Measurements from ENCODE around the gene ZNG1A. TPM values are rescaled to one million over a fixed set of nuclear protein-coding genes. Genes with fewer than 3 reads are reported as not detected.

The ZNG1A gene
- total and polyA plus RNA-seq, 2 experiments from 2014 or later = 70.3 to 180 TPM

GRCh38 chr9:224582-225520 is 46.0 kb upstream of the ZNG1A start:
- no peaks in the 10 kb centered on the region for H4K20me1 ChIP-seq (replicated peaks; ENCODE audit: insufficient read depth)
- H3K9me3 Mint-ChIP-seq = peaks cover 2% of the 10 kb centered on the region; the same call in 1 of the 3 replicates
- DNase-seq (ENCODE audit: low spot score) (no peak), ATAC-seq (no peak; the same call in 2 of the 3 replicates)
- H3K4me2 ChIP-seq = no peak overlapping the region
- no peaks in the 10 kb centered on the region for H3K36me3 Mint-ChIP-seq (ENCODE audit: low read depth)
- H3K4me1 ChIP-seq (ENCODE audit: insufficient read depth) = no peaks in the 10 kb centered on the region
- H3K27me3 ChIP-seq (ENCODE audit: insufficient read depth) = no peaks in the 10 kb centered on the region
- no peak overlapping the region for H3K27ac Mint-ChIP-seq
- no peaks in the 10 kb centered on the region for H3K36me3 ChIP-seq (ENCODE audit: insufficient read depth)
- no peaks in the 10 kb centered on the region for H3K79me2 ChIP-seq (replicated peaks; ENCODE audit: insufficient read depth)
- TF ChIP-seq NANOG (IDR thresholded peaks at IDR 0.05; ENCODE audit: borderline replicate concordance) (no peak), JUNB (IDR thresholded peaks at IDR 0.05; ENCODE audit: unreplicated experiment) (no peak), CREB1 (CRISPR knock-in tag; IDR thresholded peaks at IDR 0.05; ENCODE audit: low read depth) (no peak), ZNF462 (CRISPR knock-in tag; IDR thresholded peaks at IDR 0.05) (no peak)
- H3K27me3 Mint-ChIP-seq (ENCODE audit: insufficient read depth, low read depth, poor library complexity) = no peaks in the 10 kb centered on the region
- H3K4me3 Mint-ChIP-seq = no peak overlapping the region
- 0 out of 2 replicates have a peak, but pooled peaks cover 6% of the 10 kb centered on the region for H3K9me2 ChIP-seq (ENCODE audit: insufficient read depth)
- H2AFZ ChIP-seq = no peak overlapping the region
- H3K4me1 Mint-ChIP-seq = peaks cover 9% of the 10 kb centered on the region
- H3F3A ChIP-seq (replicated peaks; ENCODE audit: low read depth) = no peaks in the 10 kb centered on the region
- no peak overlapping the region for H3K4me3 ChIP-seq
- H3K27ac ChIP-seq (ENCODE audit: low read depth) = no peak overlapping the region

- Histone ChIP-seq H3K9me2 (ENCODE audit: insufficient read depth) (0 out of 2 replicates have a peak, but pooled peaks cover 2% of the 10 kb centered on the region), H3K79me2 (replicated peaks; ENCODE audit: insufficient read depth) (no peaks in the 10 kb centered on the region), H3K4me1 (ENCODE audit: insufficient read depth) (no peaks in the 10 kb centered on the region), H4K20me1 (replicated peaks; ENCODE audit: insufficient read depth) (no peaks in the 10 kb centered on the region), H3F3A (replicated peaks; ENCODE audit: low read depth) (no peaks in the 10 kb centered on the region), H3K27ac (ENCODE audit: low read depth) (no peak overlapping the region), H3K27me3 (ENCODE audit: insufficient read depth) (no peaks in the 10 kb centered on the region), H3K4me3 (no peak overlapping the region), H3K4me2 (no peak overlapping the region), H3K36me3 (ENCODE audit: insufficient read depth) (no peaks in the 10 kb centered on the region), H2AFZ (no peak overlapping the region)
- peaks cover 9% of the 10 kb centered on the region for H3K4me1 Mint-ChIP-seq
- no peaks in the 10 kb centered on the region for H3K27me3 Mint-ChIP-seq (ENCODE audit: insufficient read depth, low read depth, poor library complexity)
- no peak for DNase-seq (ENCODE audit: low spot score)
- ATAC-seq = no peak
- no peak overlapping the region for H3K4me3 Mint-ChIP-seq
- no peaks in the 10 kb centered on the region for H3K36me3 Mint-ChIP-seq (ENCODE audit: low read depth)
- no peak overlapping the region for H3K27ac Mint-ChIP-seq
- H3K9me3 Mint-ChIP-seq = peaks cover under 1% of the 10 kb centered on the region; the same call in 1 of the 3 replicates
- TF ChIP-seq REST (IDR thresholded peaks at IDR 0.05; ENCODE audit: unreplicated experiment) (no peak), POLR2AphosphoS5 (IDR thresholded peaks at IDR 0.05; ENCODE audit: low read depth) (no peak), ZNF331 (CRISPR knock-in tag; IDR thresholded peaks at IDR 0.05; ENCODE audit: low read depth) (no peak), EZH2phosphoT487 (IDR thresholded peaks at IDR 0.05; ENCODE audit: unreplicated experiment) (no peak), NANOG (IDR thresholded peaks at IDR 0.05; ENCODE audit: borderline replicate concordance) (no peak), JUNB (IDR thresholded peaks at IDR 0.05; ENCODE audit: unreplicated experiment) (no peak), CREB1 (CRISPR knock-in tag; IDR thresholded peaks at IDR 0.05; ENCODE audit: low read depth) (no peak)
- TF ChIP-seq, protein P1, sequence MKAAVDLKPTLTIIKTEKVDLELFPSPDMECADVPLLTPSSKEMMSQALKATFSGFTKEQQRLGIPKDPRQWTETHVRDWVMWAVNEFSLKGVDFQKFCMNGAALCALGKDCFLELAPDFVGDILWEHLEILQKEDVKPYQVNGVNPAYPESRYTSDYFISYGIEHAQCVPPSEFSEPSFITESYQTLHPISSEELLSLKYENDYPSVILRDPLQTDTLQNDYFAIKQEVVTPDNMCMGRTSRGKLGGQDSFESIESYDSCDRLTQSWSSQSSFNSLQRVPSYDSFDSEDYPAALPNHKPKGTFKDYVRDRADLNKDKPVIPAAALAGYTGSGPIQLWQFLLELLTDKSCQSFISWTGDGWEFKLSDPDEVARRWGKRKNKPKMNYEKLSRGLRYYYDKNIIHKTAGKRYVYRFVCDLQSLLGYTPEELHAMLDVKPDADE (IDR thresholded peaks at IDR 0.05) = no peak
These were observed 45.2 kb upstream of the ZNG1A start for GRCh38 chr9:224026-224425.
